ENCODE results near the gene F2R.

- no peak for TF ChIP-seq CTCF (conservative IDR thresholded peaks at IDR 0.05 in 1 of 2, IDR thresholded peaks at IDR 0.05 in 1 of 2; ENCODE audit: extremely low read depth in 1 of 2, insufficient read depth in 1 of 2, low read depth in 1 of 2, low read length in 2 of 2)
- no peak for TF ChIP-seq EZH2 (IDR thresholded peaks at IDR 0.05; ENCODE audit: borderline replicate concordance, low read length)
Observed at GRCh38 chr5:76692274-76692540, 23.7 kb upstream of the F2R start.

All from mammary epithelial cell (primary cell).